OCI-LY3 (cell line): ENCODE data around the gene PCLO.
"Not testable (repeated sequence)": the region's sequence is repeated elsewhere in the genome, so short reads cannot be mapped to it uniquely, and the experiment has no call there.

Source experiments
- H2AFZ ChIP-seq: fragments of 200-600, 300-600 bp; shearing (Covaris generic); 2 replicates; pipeline ENCODE4 v1.6.0; 2014; ENCODE audit warnings: antibody characterized with exemption, low read depth, low read length
- H3K27ac ChIP-seq: fragments of 200-600, 300-600 bp; sonication (generic); 2 replicates; pipeline ENCODE4 v1.5.1; 2014; ENCODE audit warnings: mild to moderate bottlenecking, low read length, moderate library complexity, mixed read lengths
- H3K27me3 ChIP-seq: fragments of 200-600, 300-600 bp; sonication (generic); 2 replicates; pipeline ENCODE4 v1.6.1; 2014; ENCODE audit warnings: low read depth, low read length, mixed read lengths
- H3K36me3 ChIP-seq: fragments of 200-600, 300-600 bp; sonication (generic); replicated peaks from 2 replicates; pipeline ENCODE3; 2014; ENCODE audit warnings: low read depth, low read length, mixed read lengths
- H3K4me1 ChIP-seq: fragments of 300-600, 200-600 bp; sonication (generic); 2 replicates; pipeline ENCODE4 v1.6.1; 2014; ENCODE audit warnings: low read length, mixed read lengths
- H3K4me2 ChIP-seq: fragments of 200-600, 300-600 bp; sonication (generic); 2 replicates; pipeline ENCODE4 v1.6.1; 2014; ENCODE audit warnings: low read length, mixed read lengths
- H3K4me3 ChIP-seq: fragments of 300-600, 200-600 bp; sonication (generic); 2 replicates; pipeline ENCODE4 v1.5.1; 2014; ENCODE audit warnings: antibody characterized with exemption, mild to moderate bottlenecking, low read length, moderate library complexity
- H3K79me2 ChIP-seq: fragments of 300-600, 200-600 bp; shearing (Covaris generic); 2 replicates; pipeline ENCODE4 v1.6.1; 2014; ENCODE audit warnings: mild to moderate bottlenecking, low read length, mixed read lengths
- H3K9ac ChIP-seq: fragments of 300-600, 200-600 bp; shearing (Covaris generic); 2 replicates; pipeline ENCODE4 v1.6.0; 2014; ENCODE audit warnings: mild to moderate bottlenecking, low read length, moderate library complexity
- H3K9me3 ChIP-seq: fragments of 200-600, 300-600 bp; shearing (Covaris generic); 2 replicates; pipeline ENCODE4 v1.6.1; 2014; ENCODE audit warnings: low read length, mixed read lengths; ENCODE audit not compliant: insufficient read depth
- H4K20me1 ChIP-seq: fragments of 200-600, 300-600 bp; sonication (generic); 2 replicates; pipeline ENCODE4 v1.6.1; 2016; ENCODE audit warnings: low read length, mixed read lengths; ENCODE audit not compliant: insufficient read depth
- EZH2phosphoT487 ChIP-seq: fragments of 200-600 bp; shearing (Covaris generic); IDR thresholded peaks from 2 replicates; pipeline ENCODE4 v1.6.1; 2018; ENCODE audit warnings: antibody characterized with exemption, mixed run types, low read depth
- TF ChIP-seq, protein P1 (sequence below): fragments of 200-600, 300-600 bp; sonication (generic); IDR thresholded peaks from 2 replicates; pipeline ENCODE4 v1.5.1; 2014; ENCODE audit warnings: antibody characterized with exemption, low read length, low read depth

Gene PCLO

DNA sequence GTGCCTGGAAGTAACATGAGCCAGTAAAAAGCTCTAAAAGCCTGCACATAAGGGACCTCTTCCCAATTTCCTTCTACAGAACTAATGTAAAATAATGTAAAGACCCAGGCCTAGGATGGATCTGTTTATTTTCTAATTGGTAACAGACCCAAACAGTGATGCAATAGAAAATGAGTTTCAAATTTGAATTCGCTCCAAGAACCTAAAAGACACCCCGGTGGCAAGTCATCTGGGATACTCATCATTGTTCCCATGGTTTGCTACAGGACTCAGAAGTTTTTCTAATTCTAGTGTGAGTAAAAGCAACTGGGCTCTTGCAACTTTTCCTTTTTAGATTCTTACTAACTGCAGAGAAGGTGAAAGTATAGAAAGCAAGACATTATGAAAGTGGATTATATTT lies 447.8 kb downstream of the PCLO start:
- Histone ChIP-seq H3K4me2 (no peak overlapping the region), H3K27ac (no peak overlapping the region), H2AFZ (no peak overlapping the region), H3K4me3 (no peak overlapping the region), H3K9me3 (no peaks in the 10 kb centered on the region), H3K79me2 (no peaks in the 10 kb centered on the region), H3K9ac (no peak overlapping the region), H3K4me1 (no peaks in the 10 kb centered on the region), H3K36me3 (no peaks in the 10 kb centered on the region), H3K27me3 (no peaks in the 10 kb centered on the region), H4K20me1 (no peaks in the 10 kb centered on the region)
- TF ChIP-seq, protein P1, sequence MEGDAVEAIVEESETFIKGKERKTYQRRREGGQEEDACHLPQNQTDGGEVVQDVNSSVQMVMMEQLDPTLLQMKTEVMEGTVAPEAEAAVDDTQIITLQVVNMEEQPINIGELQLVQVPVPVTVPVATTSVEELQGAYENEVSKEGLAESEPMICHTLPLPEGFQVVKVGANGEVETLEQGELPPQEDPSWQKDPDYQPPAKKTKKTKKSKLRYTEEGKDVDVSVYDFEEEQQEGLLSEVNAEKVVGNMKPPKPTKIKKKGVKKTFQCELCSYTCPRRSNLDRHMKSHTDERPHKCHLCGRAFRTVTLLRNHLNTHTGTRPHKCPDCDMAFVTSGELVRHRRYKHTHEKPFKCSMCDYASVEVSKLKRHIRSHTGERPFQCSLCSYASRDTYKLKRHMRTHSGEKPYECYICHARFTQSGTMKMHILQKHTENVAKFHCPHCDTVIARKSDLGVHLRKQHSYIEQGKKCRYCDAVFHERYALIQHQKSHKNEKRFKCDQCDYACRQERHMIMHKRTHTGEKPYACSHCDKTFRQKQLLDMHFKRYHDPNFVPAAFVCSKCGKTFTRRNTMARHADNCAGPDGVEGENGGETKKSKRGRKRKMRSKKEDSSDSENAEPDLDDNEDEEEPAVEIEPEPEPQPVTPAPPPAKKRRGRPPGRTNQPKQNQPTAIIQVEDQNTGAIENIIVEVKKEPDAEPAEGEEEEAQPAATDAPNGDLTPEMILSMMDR, result no peak
- no peak for TF ChIP-seq EZH2phosphoT487

DNA sequence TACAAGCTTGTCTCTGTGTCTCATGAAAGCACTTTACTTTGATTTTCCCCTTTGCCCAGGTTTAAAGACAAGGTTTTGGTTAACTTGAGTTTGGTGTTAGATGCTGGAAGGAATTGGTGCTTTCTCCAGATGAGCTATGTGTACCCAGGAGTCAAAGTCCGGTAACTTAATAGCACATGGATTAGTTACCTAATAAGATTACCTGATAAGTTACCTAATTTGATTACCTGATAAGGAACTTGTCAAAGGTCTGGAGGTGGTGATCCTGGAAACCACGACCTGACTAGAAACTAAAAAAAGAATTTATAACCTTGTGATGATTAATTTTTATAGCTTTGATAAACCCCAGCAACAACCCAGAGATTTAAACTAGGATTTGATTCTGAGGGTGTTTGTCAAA lies 449.2 kb downstream of the PCLO start:
- Histone ChIP-seq H3K9me3 (no peaks in the 10 kb centered on the region), H3K27me3 (no peaks in the 10 kb centered on the region), H3K36me3 (no peaks in the 10 kb centered on the region), H3K4me2 (no peak overlapping the region), H4K20me1 (no peaks in the 10 kb centered on the region), H3K79me2 (no peaks in the 10 kb centered on the region), H3K4me1 (no peaks in the 10 kb centered on the region), H3K27ac (no peak overlapping the region), H3K4me3 (no peak overlapping the region), H3K9ac (no peak overlapping the region), H2AFZ (no peak overlapping the region)
- TF ChIP-seq, protein P1, result no peak
- no peak for TF ChIP-seq EZH2phosphoT487

DNA sequence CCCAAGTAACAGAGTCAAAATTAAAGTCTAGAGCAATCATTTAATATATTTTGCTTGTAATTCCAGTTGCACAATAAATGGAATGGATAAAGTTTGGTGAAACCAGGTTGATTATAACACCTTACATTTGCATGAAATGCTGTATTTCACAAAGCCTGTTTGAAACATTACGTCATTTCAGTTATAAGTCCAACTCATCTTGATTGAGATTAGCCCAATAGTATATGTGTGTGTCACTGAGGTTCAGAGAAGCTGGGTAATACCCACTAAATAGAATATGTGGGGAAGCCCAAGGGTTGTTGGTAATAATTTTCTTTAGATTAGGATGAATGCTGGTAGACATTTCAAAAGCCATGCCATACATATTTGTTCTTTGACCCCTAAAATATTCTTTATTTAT lies 456.3 kb downstream of the PCLO start:
- not testable (repeated sequence) for H2AFZ ChIP-seq

DNA sequence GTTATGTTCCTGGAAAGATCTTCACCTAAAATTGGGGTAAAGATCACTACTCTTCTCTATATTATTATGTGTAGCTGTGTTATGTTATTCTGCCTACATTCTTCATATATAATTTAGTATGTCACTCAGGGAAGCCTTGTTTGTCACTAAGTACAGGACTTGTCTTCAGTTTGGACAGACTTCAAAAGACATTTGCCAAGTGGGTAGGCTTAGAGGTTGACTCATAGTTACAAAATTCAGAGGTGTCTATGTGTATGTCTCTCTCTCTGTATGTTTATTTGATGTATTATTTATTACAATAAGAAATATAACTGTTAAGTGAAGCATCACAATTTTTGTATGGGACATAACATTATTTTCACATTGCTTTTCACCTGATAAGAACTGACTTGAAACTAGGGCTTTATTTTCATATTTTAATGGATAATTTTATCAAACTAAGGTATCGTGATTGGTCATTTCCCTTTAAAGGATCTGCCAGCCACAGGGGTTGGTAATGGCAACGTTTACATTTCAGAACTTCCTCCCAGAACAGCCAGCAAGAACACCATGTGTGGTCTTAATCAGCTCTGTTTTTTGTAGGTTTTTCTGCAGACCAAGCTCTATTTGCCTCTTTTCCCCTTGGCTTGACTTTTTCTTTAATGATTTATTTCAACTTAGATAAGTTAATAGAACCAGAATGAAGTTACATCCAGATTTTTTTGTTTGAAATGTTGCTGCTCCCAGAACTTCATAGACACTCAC lies 457.0 kb downstream of the PCLO start:
- H4K20me1 ChIP-seq, result no peaks in the 10 kb centered on the region
- no peaks in the 10 kb centered on the region for H3K27me3 ChIP-seq
- H2AFZ ChIP-seq, result no peak overlapping the region
- no peak overlapping the region for H3K4me3 ChIP-seq
- H3K4me1 ChIP-seq, result peaks cover 12% of the 10 kb centered on the region
- H3K79me2 ChIP-seq, result no peaks in the 10 kb centered on the region
- no peak overlapping the region for H3K27ac ChIP-seq
- no peak for TF ChIP-seq EZH2phosphoT487
- TF ChIP-seq, protein P1, result no peak
- H3K9ac ChIP-seq, result no peak overlapping the region
- H3K4me2 ChIP-seq, result no peak overlapping the region
- H3K9me3 ChIP-seq, result no peaks in the 10 kb centered on the region
- no peaks in the 10 kb centered on the region for H3K36me3 ChIP-seq

More for the DNA sequence above, 456.3 kb downstream of the PCLO start:
- not testable (repeated sequence) for H3K27me3 ChIP-seq, H3K79me2 ChIP-seq, H3K9me3 ChIP-seq, H3K4me2 ChIP-seq, H3K9ac ChIP-seq, H3K36me3 ChIP-seq, H4K20me1 ChIP-seq, H3K27ac ChIP-seq, H3K4me3 ChIP-seq
- peaks cover 12% of the 10 kb centered on the region for H3K4me1 ChIP-seq
